ENCODE measurements around the gene RXFP1. TPM values are rescaled to one million over a fixed set of nuclear protein-coding genes. Genes with fewer than 3 reads are reported as not detected.

RXFP1 gene
- total and polyA plus RNA-seq, 2 experiments from 2014 or later, result 1.2 to 3.1 TPM

DNA sequence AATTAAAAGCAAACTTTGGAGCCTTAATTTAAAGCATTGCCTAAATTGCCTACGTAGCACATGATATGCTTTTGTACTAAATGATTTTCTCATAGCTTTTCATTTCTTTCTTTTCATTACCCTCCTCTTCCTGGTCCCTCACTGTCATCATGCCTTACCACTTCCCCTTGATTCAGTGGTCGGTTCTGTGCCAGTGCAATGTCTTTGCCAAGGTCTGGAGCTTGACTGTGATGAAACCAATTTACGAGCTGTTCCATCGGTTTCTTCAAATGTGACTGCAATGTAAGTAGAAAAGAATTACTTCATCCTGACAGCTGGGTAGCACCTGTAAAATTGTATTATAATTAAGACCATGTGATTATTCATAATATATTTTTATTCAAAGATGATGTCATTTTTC lies 77.5 kb downstream of the RXFP1 start:
- no peaks in the 10 kb centered on the region for H3K27me3 ChIP-seq (replicated peaks; ENCODE audit: insufficient read depth)
- peak; percentile 28 for DNase-seq
- H3K79me2 ChIP-seq (ENCODE audit: insufficient read depth), result no peaks in the 10 kb centered on the region
- no peaks in the 10 kb centered on the region for H3K9me2 ChIP-seq (ENCODE audit: insufficient read depth)
- no peak overlapping the region for H3K4me2 ChIP-seq (ENCODE audit: unreplicated experiment)
- no peak overlapping the region for H3K27ac ChIP-seq
- no peaks in the 10 kb centered on the region for H3F3A ChIP-seq (ENCODE audit: insufficient read depth)
- H3K4me1 ChIP-seq (ENCODE audit: insufficient read depth), result no peaks in the 10 kb centered on the region
- no peak overlapping the region for H3K9ac ChIP-seq
- in situ Hi-C loops (cut with MboI), result no loop called here
- H3K4me3 ChIP-seq, result no peak overlapping the region
- H4K20me1 ChIP-seq (ENCODE audit: insufficient read depth), result no peaks in the 10 kb centered on the region
- H3K36me3 ChIP-seq (ENCODE audit: low read depth), result no peaks in the 10 kb centered on the region
- no peaks in the 10 kb centered on the region for H3K9me3 ChIP-seq (ENCODE audit: low read depth)
- peak overlapping the region; percentile 22 for H2AFZ ChIP-seq
- WGBS, 2 experiments (ENCODE audit: low coverage in 1 of 2, low lambda C conversion rate in 2 of 2, missing lambda C conversion rate in 2 of 2), result 29 to 38% methylated on average over 4 of the region's 4 CpGs
- no peak for TF ChIP-seq EZH2phosphoT487 (IDR thresholded peaks at IDR 0.05; ENCODE audit: insufficient read depth, low read depth)
- no peak for TF ChIP-seq EZH2 (IDR thresholded peaks at IDR 0.05; ENCODE audit: insufficient read depth, poor library complexity, severe bottlenecking)

DNA sequence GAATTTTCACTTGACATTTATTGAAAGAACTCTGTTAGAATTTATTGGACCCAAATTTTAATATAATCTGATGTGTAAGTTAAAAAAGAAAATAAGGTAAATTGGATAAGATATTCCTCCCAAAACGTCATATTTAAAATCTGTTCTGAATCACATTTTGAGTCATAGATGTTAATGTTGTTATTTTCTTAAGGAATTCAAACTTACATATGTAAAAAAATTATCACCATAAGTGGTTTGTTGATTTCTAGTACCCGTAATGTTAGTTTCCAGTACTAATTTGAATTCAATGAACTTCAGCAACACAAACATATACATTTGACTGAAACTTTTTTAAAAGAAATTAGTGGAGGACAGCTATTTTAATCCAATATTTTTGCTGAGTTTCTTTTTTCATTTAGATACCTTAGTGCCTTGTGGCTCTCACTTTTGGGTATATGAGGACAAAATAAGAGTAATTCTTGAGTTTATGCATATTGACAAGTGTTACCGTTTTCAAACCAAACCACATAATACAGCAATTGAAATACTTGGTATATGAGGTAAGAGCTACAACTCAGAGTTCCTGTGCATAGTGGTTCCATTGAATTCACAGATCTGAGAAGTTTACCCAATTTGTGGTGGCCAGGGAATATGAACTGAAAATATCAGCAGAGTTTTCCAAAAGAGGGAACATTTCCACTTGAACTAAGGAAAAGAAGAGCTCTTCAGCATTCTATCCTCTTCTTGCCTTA lies 78.2 kb downstream of the RXFP1 start:
- Histone ChIP-seq H3K27ac (no peak overlapping the region), H3K27me3 (replicated peaks; ENCODE audit: insufficient read depth) (no peaks in the 10 kb centered on the region), H3K4me1 (ENCODE audit: insufficient read depth) (no peaks in the 10 kb centered on the region), H3K79me2 (ENCODE audit: insufficient read depth) (no peaks in the 10 kb centered on the region), H3K36me3 (ENCODE audit: low read depth) (no peaks in the 10 kb centered on the region), H2AFZ (no peak overlapping the region), H3F3A (ENCODE audit: insufficient read depth) (no peaks in the 10 kb centered on the region), H3K9me2 (ENCODE audit: insufficient read depth) (no peaks in the 10 kb centered on the region), H3K9me3 (ENCODE audit: low read depth) (no peaks in the 10 kb centered on the region), H4K20me1 (ENCODE audit: insufficient read depth) (no peaks in the 10 kb centered on the region), H3K4me3 (no peak overlapping the region), H3K9ac (no peak overlapping the region), H3K4me2 (ENCODE audit: unreplicated experiment) (no peak overlapping the region)
- WGBS, 2 experiments (ENCODE audit: low coverage in 1 of 2, low lambda C conversion rate in 2 of 2, missing lambda C conversion rate in 2 of 2), result 83 to 90% methylated on average over 3 of the region's 3 CpGs
- DNase-seq, result no peak
- in situ Hi-C loops (cut with MboI), result no loop called here
- no peak for TF ChIP-seq EZH2 (IDR thresholded peaks at IDR 0.05; ENCODE audit: insufficient read depth, poor library complexity, severe bottlenecking)
- TF ChIP-seq EZH2phosphoT487 (IDR thresholded peaks at IDR 0.05; ENCODE audit: insufficient read depth, low read depth), result no peak

DNA sequence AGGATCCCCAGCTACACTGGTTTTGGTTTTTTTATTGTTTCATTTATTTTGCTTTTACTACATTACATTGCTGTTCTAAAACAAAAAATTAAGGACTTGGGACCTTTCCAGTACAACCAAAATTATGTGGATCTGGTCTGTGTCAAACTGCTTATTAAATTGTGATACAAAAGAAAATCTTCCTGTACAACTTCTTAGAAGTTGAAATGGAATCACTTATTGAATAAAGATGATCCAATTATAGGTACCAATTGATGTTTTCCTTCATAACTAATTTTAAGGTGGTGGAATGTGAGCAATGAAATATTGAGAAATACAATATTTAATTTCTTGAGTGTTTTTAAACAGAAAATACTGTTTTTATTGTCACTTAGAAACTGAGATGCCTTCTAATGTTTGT lies 82.7 kb downstream of the RXFP1 start:
- DNase-seq, result no peak
- no peak overlapping the region for H2AFZ ChIP-seq
- H3K36me3 ChIP-seq (ENCODE audit: low read depth), result no peaks in the 10 kb centered on the region
- no peak for TF ChIP-seq EZH2phosphoT487 (IDR thresholded peaks at IDR 0.05; ENCODE audit: insufficient read depth, low read depth)
- TF ChIP-seq EZH2 (IDR thresholded peaks at IDR 0.05; ENCODE audit: insufficient read depth, poor library complexity, severe bottlenecking), result no peak
- in situ Hi-C loops (cut with MboI), result no loop called here
- H3K4me3 ChIP-seq, result no peak overlapping the region
- H3K27me3 ChIP-seq (replicated peaks; ENCODE audit: insufficient read depth), result no peaks in the 10 kb centered on the region
- H3K9me2 ChIP-seq (ENCODE audit: insufficient read depth), result no peaks in the 10 kb centered on the region
- no peaks in the 10 kb centered on the region for H3F3A ChIP-seq (ENCODE audit: insufficient read depth)
- H4K20me1 ChIP-seq (ENCODE audit: insufficient read depth), result no peaks in the 10 kb centered on the region
- H3K79me2 ChIP-seq (ENCODE audit: insufficient read depth), result no peaks in the 10 kb centered on the region
- H3K4me2 ChIP-seq (ENCODE audit: unreplicated experiment), result no peak overlapping the region
- H3K4me1 ChIP-seq (ENCODE audit: insufficient read depth), result no peaks in the 10 kb centered on the region
- no peaks in the 10 kb centered on the region for H3K9me3 ChIP-seq (ENCODE audit: low read depth)
- no peak overlapping the region for H3K27ac ChIP-seq
- H3K9ac ChIP-seq, result no peak overlapping the region

GRCh38 chr4:158605393-158605792 lies 83.7 kb downstream of the RXFP1 start:
- Histone ChIP-seq H3K9me3 (ENCODE audit: low read depth) (no peaks in the 10 kb centered on the region), H3K36me3 (ENCODE audit: low read depth) (no peaks in the 10 kb centered on the region), H2AFZ (no peak overlapping the region), H3F3A (ENCODE audit: insufficient read depth) (no peaks in the 10 kb centered on the region), H3K9ac (no peak overlapping the region), H3K27ac (no peak overlapping the region), H3K79me2 (ENCODE audit: insufficient read depth) (no peaks in the 10 kb centered on the region), H3K4me2 (ENCODE audit: unreplicated experiment) (no peak overlapping the region), H3K27me3 (replicated peaks; ENCODE audit: insufficient read depth) (no peaks in the 10 kb centered on the region), H3K4me1 (ENCODE audit: insufficient read depth) (no peaks in the 10 kb centered on the region), H3K9me2 (ENCODE audit: insufficient read depth) (no peaks in the 10 kb centered on the region), H4K20me1 (ENCODE audit: insufficient read depth) (no peaks in the 10 kb centered on the region), H3K4me3 (no peak overlapping the region)
- in situ Hi-C loops (cut with MboI), result no loop called here
- no peak for DNase-seq
- WGBS, 2 experiments (ENCODE audit: low coverage in 1 of 2, low lambda C conversion rate in 2 of 2, missing lambda C conversion rate in 2 of 2), result 77% methylated on average over 6 of the region's 6 CpGs
- no peak for TF ChIP-seq EZH2 (IDR thresholded peaks at IDR 0.05; ENCODE audit: insufficient read depth, poor library complexity, severe bottlenecking)
- no peak for TF ChIP-seq EZH2phosphoT487 (IDR thresholded peaks at IDR 0.05; ENCODE audit: insufficient read depth, low read depth)

DNA sequence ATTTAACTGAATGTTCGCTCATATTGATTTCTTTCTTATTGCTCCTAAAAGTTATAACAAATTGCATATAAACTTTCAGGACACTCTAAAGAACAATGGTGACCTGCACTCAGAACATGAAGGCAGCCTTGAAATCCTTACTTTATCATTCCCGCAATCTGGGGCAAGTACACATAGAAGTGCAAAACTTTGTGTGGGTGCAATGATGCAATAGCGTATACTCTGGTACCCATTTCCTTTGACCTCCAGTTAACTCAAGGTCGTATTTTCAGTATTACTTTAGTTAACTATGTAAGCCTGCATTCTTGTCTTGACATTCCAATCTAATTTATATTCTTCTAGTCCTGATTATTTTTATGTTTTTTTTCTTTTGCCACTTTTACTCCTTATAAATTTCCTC lies 85.3 kb downstream of the RXFP1 start:
- Histone ChIP-seq H2AFZ (no peak overlapping the region), H3K4me3 (no peak overlapping the region), H3K9me2 (ENCODE audit: insufficient read depth) (no peaks in the 10 kb centered on the region), H3K4me2 (ENCODE audit: unreplicated experiment) (no peak overlapping the region), H3K9ac (no peak overlapping the region), H3F3A (ENCODE audit: insufficient read depth) (no peaks in the 10 kb centered on the region), H3K36me3 (ENCODE audit: low read depth) (no peaks in the 10 kb centered on the region), H3K79me2 (ENCODE audit: insufficient read depth) (no peaks in the 10 kb centered on the region), H3K9me3 (ENCODE audit: low read depth) (no peaks in the 10 kb centered on the region), H3K4me1 (ENCODE audit: insufficient read depth) (no peaks in the 10 kb centered on the region), H3K27ac (no peak overlapping the region), H3K27me3 (replicated peaks; ENCODE audit: insufficient read depth) (no peaks in the 10 kb centered on the region), H4K20me1 (ENCODE audit: insufficient read depth) (no peaks in the 10 kb centered on the region)
- WGBS, 2 experiments (ENCODE audit: low coverage in 1 of 2, low lambda C conversion rate in 2 of 2, missing lambda C conversion rate in 2 of 2), result 87 to 88% methylated on average over 4 of the region's 4 CpGs
- in situ Hi-C loops (cut with MboI), result no loop called here
- no peak for TF ChIP-seq EZH2 (IDR thresholded peaks at IDR 0.05; ENCODE audit: insufficient read depth, poor library complexity, severe bottlenecking)
- TF ChIP-seq EZH2phosphoT487 (IDR thresholded peaks at IDR 0.05; ENCODE audit: insufficient read depth, low read depth), result no peak
- no peak for DNase-seq
